Measurements from ENCODE around the gene WNT3A. TPM values are rescaled to one million over a fixed set of nuclear protein-coding genes. Genes with fewer than 3 reads are reported as not detected.

WNT3A gene
- total RNA-seq, 4 donors from 2014 or later, result 1.9 to 4.1 (median 3.5) TPM

GRCh38 chr1:228085287-228085951 is 78.6 kb downstream of the WNT3A start:
- H3K4me3 ChIP-seq (ENCODE audit: low read depth, poor library complexity, severe bottlenecking), result no peak overlapping the region
- DNase-seq (ENCODE audit: low spot score in 2 of 2), result no peak
- intact Hi-C loops (cut with DNase I; ENCODE audit: low total_unique reads), result no loop called here
- 36 to 43% methylated on average over 6 of the region's 6 CpGs for WGBS, 2 donors
- no peak for TF ChIP-seq CTCF (IDR thresholded peaks at IDR 0.05)
- TF ChIP-seq POLR2A (IDR thresholded peaks at IDR 0.05), result no peak

GRCh38 chr1:228087771-228088251 is 81.0 kb downstream of the WNT3A start:
- no peak for TF ChIP-seq POLR2A (IDR thresholded peaks at IDR 0.05)
- TF ChIP-seq CTCF (IDR thresholded peaks at IDR 0.05), result no peak
- H3K4me3 ChIP-seq (ENCODE audit: low read depth, poor library complexity, severe bottlenecking), result no peak overlapping the region
- DNase-seq (ENCODE audit: low spot score in 2 of 2), result no peak
- intact Hi-C loops (cut with DNase I; ENCODE audit: low total_unique reads), result no loop called here
- WGBS, 2 donors, result 35 to 46% methylated on average over 7 of the region's 7 CpGs

GRCh38 chr1:228088586-228089498 is 82.0 kb downstream of the WNT3A start:
- H3K4me3 ChIP-seq (ENCODE audit: low read depth, poor library complexity, severe bottlenecking), result no peak overlapping the region
- DNase-seq (ENCODE audit: low spot score in 2 of 2), result no peak

GRCh38 chr1:228089519-228090380 is 83.0 kb downstream of the WNT3A start:
- no peak for DNase-seq (ENCODE audit: low spot score in 2 of 2)
- WGBS, 2 donors, result 53 to 54% methylated on average over 12 of the region's 12 CpGs
- H3K4me3 ChIP-seq (ENCODE audit: low read depth, poor library complexity, severe bottlenecking), result no peak overlapping the region

More at GRCh38 chr1:228088586-228089498, 82.0 kb downstream of the WNT3A start:
- intact Hi-C loops (cut with DNase I; ENCODE audit: low total_unique reads), result no loop called here
- TF ChIP-seq CTCF (IDR thresholded peaks at IDR 0.05), result no peak
- no peak for TF ChIP-seq POLR2A (IDR thresholded peaks at IDR 0.05)
- WGBS, 2 donors, result 51 to 60% methylated on average over 21 of the region's 21 CpGs

More at GRCh38 chr1:228089519-228090380, 83.0 kb downstream of the WNT3A start:
- intact Hi-C loops (cut with DNase I; ENCODE audit: low total_unique reads), result no loop called here
- TF ChIP-seq CTCF (IDR thresholded peaks at IDR 0.05) (no peak), POLR2A (IDR thresholded peaks at IDR 0.05) (no peak)
